Purkinje cell (primary cell): ENCODE results near the gene NCAPG. TPM values are rescaled to one million over a fixed set of nuclear protein-coding genes. Genes with fewer than 3 reads are reported as not detected.

Experiments used
- polyA plus RNA-seq: library from polyadenylated mRNA; unstranded; fragments of >200 nt; fragmentation: Nextera tagmentation; gene quantifications from 2 replicates; pipeline ENCODE4 v1.2.1, GENCODE V29; 2014

Gene NCAPG, protein sequence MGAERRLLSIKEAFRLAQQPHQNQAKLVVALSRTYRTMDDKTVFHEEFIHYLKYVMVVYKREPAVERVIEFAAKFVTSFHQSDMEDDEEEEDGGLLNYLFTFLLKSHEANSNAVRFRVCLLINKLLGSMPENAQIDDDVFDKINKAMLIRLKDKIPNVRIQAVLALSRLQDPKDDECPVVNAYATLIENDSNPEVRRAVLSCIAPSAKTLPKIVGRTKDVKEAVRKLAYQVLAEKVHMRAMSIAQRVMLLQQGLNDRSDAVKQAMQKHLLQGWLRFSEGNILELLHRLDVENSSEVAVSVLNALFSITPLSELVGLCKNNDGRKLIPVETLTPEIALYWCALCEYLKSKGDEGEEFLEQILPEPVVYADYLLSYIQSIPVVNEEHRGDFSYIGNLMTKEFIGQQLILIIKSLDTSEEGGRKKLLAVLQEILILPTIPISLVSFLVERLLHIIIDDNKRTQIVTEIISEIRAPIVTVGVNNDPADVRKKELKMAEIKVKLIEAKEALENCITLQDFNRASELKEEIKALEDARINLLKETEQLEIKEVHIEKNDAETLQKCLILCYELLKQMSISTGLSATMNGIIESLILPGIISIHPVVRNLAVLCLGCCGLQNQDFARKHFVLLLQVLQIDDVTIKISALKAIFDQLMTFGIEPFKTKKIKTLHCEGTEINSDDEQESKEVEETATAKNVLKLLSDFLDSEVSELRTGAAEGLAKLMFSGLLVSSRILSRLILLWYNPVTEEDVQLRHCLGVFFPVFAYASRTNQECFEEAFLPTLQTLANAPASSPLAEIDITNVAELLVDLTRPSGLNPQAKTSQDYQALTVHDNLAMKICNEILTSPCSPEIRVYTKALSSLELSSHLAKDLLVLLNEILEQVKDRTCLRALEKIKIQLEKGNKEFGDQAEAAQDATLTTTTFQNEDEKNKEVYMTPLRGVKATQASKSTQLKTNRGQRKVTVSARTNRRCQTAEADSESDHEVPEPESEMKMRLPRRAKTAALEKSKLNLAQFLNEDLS
- polyA plus RNA-seq, result 6.0 and 9.3 TPM in 2 replicates

DNA sequence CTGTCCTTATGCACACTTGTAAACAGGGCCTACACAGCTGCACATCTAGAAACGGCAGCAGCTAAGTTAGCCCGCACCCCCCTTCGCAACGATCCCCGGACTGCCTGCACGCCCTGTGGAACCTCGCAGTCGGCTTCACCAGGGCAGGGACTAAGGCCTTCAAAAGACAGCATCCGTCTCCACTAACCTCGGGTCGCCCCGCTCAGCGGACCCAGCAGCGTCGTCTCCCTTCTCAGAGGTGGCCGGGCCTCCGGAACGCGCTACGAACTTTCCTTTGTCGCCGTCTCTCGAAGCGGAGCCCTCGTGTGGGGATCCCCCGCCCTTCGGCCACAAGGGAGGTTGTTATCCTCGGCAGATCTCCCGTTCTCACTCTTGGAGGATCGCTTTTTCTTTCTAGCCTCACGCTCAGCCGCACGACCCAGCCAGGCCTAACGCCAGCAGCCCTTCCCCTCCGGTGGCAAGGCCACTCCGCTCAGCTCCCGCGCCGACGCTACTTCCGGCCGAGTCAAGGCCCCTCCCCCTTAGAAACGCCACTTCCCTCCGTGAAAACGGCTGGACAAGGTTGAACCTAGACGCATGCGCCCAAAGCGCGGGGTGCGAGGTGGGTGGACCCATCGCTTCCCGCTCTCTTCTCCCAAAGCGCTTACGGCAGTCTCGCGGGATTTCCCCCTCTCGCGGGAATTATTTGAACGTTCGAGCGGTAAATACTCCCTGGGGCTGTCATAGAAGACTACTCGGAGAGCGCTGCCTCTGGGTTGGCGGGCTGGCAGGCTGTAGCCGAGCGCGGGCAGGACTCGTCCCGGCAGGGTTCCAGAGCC lies at the start of gene NCAPG, which contains the start of gene DCAF16:
NCAPG (plus strand) TSS at position 720 of the 818 bp plus-strand sequence. CDS start 99 bp downstream, outside the sequence.
DCAF16 (minus strand) TSS at position 498 of the 818 bp plus-strand sequence. CDS start 6,616 bp downstream, outside the sequence.

GRCh38 chr4:17781300-17782287 lies 29.2 kb upstream of the NCAPG start, which contains the start of gene FAM184B:
TSS of gene FAM184B (minus strand) at chr4:17781621. CDS start at chr4:17781299, 322 bp downstream.

Other genes with a start within 250 kb of the NCAPG start
- gene LAP3, start 233.8 kb upstream of the NCAPG start, polyA plus RNA-seq, result 60.4 and 60.9 TPM in 2 replicates
- 46.1 and 68.9 TPM in 2 replicates for gene MED28, start 196.3 kb upstream of the NCAPG start, polyA plus RNA-seq
- 2.3 and 3.1 TPM in 2 replicates for gene FAM184B, start 29.4 kb upstream of the NCAPG start, polyA plus RNA-seq
- 6.8 and 15.5 TPM in 2 replicates for gene DCAF16, start 222 bp upstream of the NCAPG start, polyA plus RNA-seq
- gene LCORL, start 210.8 kb downstream of the NCAPG start, polyA plus RNA-seq, result 5.4 and 5.6 TPM in 2 replicates